Endothelial cell of coronary artery (primary cell): ENCODE data around the gene BMERB1. TPM values are rescaled to one million over a fixed set of nuclear protein-coding genes. Genes with fewer than 3 reads are reported as not detected.

Experiments used
- total RNA-seq: library from RNA; depleted of rRNA; stranded (reverse); fragments of >200 nt; gene quantifications from 2 replicates; pipeline ENCODE4 v1.2.3, GENCODE V29; 2014

BMERB1 gene
- 15.8 and 22.0 TPM in 2 replicates for total RNA-seq

GRCh38 chr16:15434425-15435215 lies at the start of gene BMERB1:
BMERB1 (plus strand) TSS chr16:15434588; CDS start chr16:15434654, 66 bp downstream.

DNA sequence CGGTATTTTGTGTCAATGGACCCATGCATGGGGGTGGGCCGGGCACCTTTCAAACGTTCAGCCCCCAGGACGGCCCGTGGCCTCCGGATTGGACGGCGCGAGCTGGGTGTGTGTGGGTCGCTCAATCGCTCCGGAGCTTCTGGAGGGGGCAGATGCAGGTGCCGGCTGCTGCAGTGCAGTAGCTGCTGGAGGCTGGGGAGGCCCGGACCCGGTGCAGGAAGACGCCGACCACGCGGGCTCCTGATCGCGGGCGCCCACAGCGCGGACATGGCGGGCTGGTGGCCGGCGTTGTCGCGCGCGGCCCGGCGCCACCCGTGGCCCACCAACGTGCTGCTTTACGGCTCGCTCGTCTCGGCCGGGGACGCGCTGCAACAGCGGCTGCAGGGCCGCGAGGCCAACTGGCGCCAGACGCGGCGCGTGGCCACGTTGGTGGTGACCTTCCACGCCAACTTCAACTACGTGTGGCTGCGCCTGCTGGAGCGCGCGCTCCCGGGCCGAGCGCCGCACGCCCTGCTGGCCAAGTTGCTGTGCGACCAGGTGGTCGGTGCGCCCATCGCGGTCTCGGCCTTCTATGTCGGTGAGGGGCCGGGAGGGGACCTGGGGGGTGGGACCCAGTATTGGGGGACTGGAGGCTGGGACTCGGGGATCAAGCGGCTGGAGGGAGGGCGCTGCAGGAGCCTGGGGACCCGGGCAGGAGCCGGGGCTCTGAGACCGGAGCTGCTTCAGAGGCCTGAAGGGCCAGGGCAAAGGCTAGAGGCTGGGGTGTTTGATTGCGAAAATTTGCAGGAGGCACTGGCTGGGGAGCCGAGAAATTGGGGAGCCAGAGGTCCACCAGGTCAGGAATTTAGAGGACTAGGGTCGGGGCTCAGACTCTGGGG lies 38.5 kb upstream of the BMERB1 start, which contains the start of gene MPV17L:
Gene MPV17L, plus strand, starts transcription at position 124 of the 878 bp plus-strand sequence. Its CDS starts 144 bp downstream, at position 268.

Other genes with a start within 250 kb of the BMERB1 start
- 0.63 TPM in 1 of 2 replicates, not detected in the other for gene NPIPA5, start 56.3 kb upstream of the BMERB1 start, total RNA-seq
- gene MPV17L, start 38.8 kb upstream of the BMERB1 start, total RNA-seq = 0.09 and 0.18 TPM in 2 replicates
- 12.0 and 13.5 TPM in 2 replicates for gene MARF1, start 208.6 kb downstream of the BMERB1 start, total RNA-seq
- gene NDE1, start 215.7 kb downstream of the BMERB1 start, total RNA-seq = 33.6 and 40.5 TPM in 2 replicates